Sciatic nerve (tissue), 2 donors: ENCODE results near the gene CHRM5. TPM values are rescaled to one million over a fixed set of nuclear protein-coding genes. Genes with fewer than 3 reads are reported as not detected.

Experiments
- ATAC-seq: fragments of 200-7000 bp; cut with Tn5 transposase; one replicate; pipeline ENCODE4 v1.9.1; 2020; ENCODE audit warnings: mild to moderate bottlenecking, moderate library complexity
- DNase-seq: peaks from one replicate; pipeline ENCODE4 v3.0.0-alpha.2; 2020; ENCODE audit warnings: low spot score
- intact Hi-C: fragments of 100-400 bp; cut with DNase I; formaldehyde crosslinking; loops from one replicate; pipeline ENCODE4 v1.14.2; 2022
- total RNA-seq: library from RNA; stranded (reverse); fragmentation: NEBNext Ultra II Directional; extraction: Animal tissue kit (Norgen Biotek cat#: 25700); gene quantifications from one replicate; pipeline ENCODE4 v1.2.1, GENCODE V29; 2021
- donor health status: DM: no; HTN: no; CAD: no.
- donor health status: DM: no; HTN: no; CAD: no.

Gene CHRM5
- total RNA-seq, 1 donor from 2014 or later = 0.18 TPM

- intact Hi-C loops = no loop called here
- DNase-seq = no peak
Observed at GRCh38 chr15:34065261-34065660, 97.0 kb downstream of the CHRM5 start.

GRCh38 chr15:34065941-34066340, 97.6 kb downstream of the CHRM5 start:
- no peak for DNase-seq
- intact Hi-C loops = no loop called here
- no peak for ATAC-seq

More at GRCh38 chr15:34065261-34065660, 97.0 kb downstream of the CHRM5 start:
- no peak for ATAC-seq

DNA sequence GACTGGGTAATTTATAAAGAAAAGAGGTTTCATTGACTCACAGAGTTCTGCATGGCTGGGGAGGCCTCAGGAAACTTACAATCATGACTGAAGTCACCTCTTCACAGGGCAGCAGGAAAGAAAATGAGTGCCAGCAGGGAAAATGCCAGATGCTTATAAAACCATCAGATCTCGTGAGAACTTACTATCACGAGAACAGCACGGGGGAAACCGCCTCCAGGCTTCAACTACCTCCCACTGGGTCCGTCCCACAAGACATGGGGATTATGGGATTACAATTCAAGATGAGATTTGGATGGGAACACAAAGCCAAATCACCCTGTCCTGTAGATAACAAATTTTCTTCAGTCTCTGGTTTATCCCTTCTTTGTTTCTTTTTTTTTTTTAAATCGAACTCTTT, 101.7 kb downstream of the CHRM5 start:
- intact Hi-C loops = no loop called here
- no peak for DNase-seq
- ATAC-seq = no peak

DNA sequence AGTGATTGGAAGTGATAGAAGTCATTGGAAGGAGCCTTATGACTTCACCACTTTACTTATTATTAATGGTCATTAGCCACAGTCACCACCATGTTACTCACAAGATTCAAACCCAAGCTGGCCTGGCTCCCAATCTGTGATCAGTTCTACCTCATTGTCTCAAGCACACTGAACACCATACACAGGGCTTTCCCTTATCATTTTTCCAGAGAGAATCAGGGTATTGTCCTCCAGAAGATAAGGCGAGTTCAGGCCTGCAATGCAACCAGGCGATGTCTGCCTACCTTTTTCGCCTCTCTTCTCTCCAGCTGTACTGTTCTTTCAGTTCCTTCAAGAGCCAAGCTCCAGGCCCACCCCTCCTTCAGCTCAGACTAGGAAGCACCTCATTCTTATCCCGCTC, 108.5 kb downstream of the CHRM5 start:
- ATAC-seq (no peak), DNase-seq (no peak)
- intact Hi-C loops = no loop called here

DNA sequence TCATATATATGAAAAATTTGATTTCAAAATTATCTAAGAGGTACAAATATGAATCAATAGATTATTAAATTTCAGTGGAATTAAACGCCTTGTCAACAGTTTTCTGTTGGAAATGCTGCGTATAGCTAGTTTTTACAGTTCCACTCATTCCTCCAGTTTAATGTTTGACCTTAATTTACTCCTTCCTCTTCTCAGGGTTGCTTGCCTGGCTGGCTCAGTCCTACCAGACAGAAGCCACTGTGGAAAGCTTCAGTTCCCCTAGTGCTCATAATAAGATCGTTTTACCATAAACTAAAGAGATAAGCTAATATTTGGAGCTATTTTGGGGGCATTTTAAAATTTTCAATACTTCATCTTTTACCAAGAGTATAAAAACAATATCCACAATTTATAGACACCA, 110.6 kb downstream of the CHRM5 start:
- no peak for ATAC-seq
- intact Hi-C loops = no loop called here
- DNase-seq = no peak

- intact Hi-C loops = no loop called here
- no peak for ATAC-seq
Observed at GRCh38 chr15:34079904-34080303, 111.6 kb downstream of the CHRM5 start.

GRCh38 chr15:34084086-34084485, 115.8 kb downstream of the CHRM5 start:
- intact Hi-C loops = no loop called here
- no peak for DNase-seq
- no peak for ATAC-seq

More at GRCh38 chr15:34079904-34080303, 111.6 kb downstream of the CHRM5 start:
- DNase-seq = no peak

DNA sequence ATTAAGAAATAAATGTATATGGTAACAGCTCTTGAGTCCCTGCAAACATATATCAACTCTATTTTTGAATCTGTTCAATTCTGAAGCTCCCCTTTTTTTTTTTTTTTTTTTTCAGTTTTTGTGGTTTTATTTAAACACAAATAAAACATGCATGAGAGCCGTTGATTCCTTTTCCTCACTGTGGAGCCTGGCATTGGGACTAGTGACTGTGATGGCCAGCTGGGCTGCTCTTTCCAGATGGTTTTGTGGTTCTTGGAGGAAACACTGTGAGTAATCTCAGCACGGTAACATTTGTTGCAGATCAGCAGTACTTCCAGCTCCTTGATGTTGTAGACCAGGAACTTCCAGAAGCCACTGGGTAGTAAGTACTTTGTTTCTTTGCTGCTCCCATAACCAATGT, 117.4 kb downstream of the CHRM5 start:
- intact Hi-C loops = no loop called here
- no peak for ATAC-seq

GRCh38 chr15:34099914-34100313, 131.6 kb downstream of the CHRM5 start:
- ATAC-seq = no peak
- intact Hi-C loops = no loop called here
- DNase-seq = no peak

More for the DNA sequence above, 117.4 kb downstream of the CHRM5 start:
- DNase-seq = no peak

DNA sequence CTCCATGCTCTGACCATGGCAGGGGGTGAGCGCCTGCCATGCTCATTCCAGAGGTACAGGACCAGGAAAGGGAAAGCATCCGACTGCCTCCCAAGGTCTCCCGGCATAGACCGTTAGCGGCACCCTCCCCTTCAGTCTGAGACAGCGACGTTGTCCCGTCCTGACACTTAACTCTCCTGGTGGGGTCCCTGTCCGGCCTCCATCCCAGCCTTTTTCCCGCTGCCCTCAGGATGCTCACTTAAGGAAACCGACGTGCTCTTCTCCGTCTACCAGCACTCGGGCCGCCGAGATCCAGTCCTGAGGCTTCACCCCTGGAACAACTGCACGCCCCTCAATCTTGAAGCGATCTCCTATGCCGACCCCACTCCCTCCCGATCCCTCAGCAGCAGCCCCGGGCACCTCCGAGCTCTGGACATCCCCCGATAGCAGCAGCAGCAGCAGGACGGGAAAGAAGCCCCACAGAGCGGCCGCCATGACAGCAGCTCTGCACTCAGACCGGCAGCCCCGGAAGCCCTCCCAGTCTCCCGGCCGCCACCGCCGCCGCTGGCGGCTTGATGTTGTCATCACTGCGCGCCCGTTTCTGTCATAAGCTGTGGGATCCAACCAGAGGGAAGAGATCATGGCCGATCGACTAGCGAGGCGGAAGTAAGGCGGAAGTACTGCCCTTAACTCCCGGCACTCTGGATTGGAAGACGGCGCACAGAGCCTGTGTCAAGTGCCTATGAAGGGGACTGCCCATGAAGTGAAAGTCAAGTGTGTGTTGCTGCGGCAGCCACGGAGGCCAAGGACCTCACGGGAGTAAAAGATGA, 133.3 kb downstream of the CHRM5 start, which contains the start of the genes EMC7 and PGBD4:
EMC7 (minus strand) TSS at position 497 of the 809 bp plus-strand sequence; CDS start at position 474, 23 bp downstream.
PGBD4 (plus strand) TSS at position 718 of the 809 bp plus-strand sequence. CDS start 449 bp downstream, outside the sequence.
- ATAC-seq (peak; percentile 100), DNase-seq (peak; percentile 99)
- intact Hi-C loops = no loop called here

- intact Hi-C loops = no loop called here
- ATAC-seq = peak; percentile 44
Observed at GRCh38 chr15:34102175-34102925, 134.1 kb downstream of the CHRM5 start.

DNA sequence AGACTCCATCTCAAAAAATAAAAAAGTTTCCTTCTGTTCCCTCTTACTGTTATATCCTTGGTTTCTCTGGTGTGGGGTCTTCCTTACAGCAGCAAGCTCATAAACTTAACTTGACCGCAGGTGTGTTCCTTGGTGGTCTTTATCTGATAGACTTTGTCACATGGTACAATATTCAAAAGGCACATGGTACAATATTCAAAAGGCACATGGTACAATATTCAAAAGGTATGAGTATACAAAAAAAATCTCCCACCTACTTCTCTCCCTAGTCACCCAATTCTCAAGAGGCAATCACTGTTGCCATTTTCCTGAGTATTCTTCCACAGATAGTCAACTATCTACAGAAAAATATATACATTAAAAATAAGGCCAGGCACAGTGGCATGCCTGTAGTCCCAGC, 138.1 kb downstream of the CHRM5 start:
- intact Hi-C loops = loop anchor here (5.0 kb wide), 1 partner anchor 106 kb away; the partner anchor contains the start of gene KATNBL1

More at GRCh38 chr15:34102175-34102925, 134.1 kb downstream of the CHRM5 start:
- DNase-seq = no peak

DNA sequence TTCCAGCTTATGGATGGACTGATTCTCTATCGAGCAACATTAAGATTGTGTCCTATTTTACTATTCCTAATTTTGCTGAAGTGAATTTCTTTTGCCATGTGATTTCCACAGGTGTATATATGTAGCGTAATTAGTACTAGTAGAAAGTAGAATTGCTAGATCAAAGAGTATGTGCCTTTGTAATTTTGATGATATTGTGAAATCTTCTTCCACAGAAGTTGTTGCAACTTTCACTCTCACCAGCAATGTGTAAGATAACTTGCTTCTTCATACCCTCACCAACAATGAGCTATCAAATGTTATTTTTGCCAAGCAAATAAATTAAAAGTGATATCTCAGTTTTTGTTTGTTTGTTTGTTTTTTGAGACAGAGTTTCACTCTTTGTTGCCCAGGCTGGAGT, 139.0 kb downstream of the CHRM5 start:
- DNase-seq = no peak
- intact Hi-C loops = loop anchor here (5.0 kb wide), 1 partner anchor 105 kb away; the partner anchor contains the start of gene KATNBL1
- ATAC-seq = no peak

More for the DNA sequence above, 138.1 kb downstream of the CHRM5 start:
- ATAC-seq = no peak
- DNase-seq = no peak

- intact Hi-C loops = loop anchor here (5.0 kb wide), 1 partner anchor 102 kb away; the partner anchor contains the start of gene KATNBL1
- ATAC-seq = no peak
Observed at GRCh38 chr15:34109797-34110663, 141.7 kb downstream of the CHRM5 start.

GRCh38 chr15:34111488-34111887, 143.2 kb downstream of the CHRM5 start:
- DNase-seq = no peak
- intact Hi-C loops = no loop called here

More at GRCh38 chr15:34109797-34110663, 141.7 kb downstream of the CHRM5 start:
- no peak for DNase-seq

GRCh38 chr15:34114215-34114614, 145.9 kb downstream of the CHRM5 start:
- DNase-seq = no peak
- no peak for ATAC-seq
- intact Hi-C loops = no loop called here

More at GRCh38 chr15:34111488-34111887, 143.2 kb downstream of the CHRM5 start:
- no peak for ATAC-seq

DNA sequence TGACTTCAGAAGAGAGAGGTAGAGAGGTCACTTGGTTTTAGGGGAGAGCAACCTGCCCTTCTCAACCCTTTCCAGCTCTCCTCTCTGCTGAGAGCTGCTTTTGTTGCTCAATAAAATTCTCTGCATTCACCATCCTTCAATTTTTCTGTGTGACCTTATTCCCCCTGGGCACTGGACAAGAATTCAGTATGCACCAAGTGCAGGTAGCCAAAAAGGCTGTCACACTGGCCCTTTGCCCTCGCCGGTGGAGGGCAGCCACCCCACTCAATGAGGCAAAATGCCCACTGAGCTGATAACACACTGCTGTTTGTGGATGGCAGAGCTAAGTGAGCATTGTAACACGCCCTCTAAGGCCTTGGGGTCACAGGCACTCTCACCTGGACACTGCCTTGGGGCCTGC, 146.4 kb downstream of the CHRM5 start:
- no peak for ATAC-seq
- intact Hi-C loops = no loop called here

DNA sequence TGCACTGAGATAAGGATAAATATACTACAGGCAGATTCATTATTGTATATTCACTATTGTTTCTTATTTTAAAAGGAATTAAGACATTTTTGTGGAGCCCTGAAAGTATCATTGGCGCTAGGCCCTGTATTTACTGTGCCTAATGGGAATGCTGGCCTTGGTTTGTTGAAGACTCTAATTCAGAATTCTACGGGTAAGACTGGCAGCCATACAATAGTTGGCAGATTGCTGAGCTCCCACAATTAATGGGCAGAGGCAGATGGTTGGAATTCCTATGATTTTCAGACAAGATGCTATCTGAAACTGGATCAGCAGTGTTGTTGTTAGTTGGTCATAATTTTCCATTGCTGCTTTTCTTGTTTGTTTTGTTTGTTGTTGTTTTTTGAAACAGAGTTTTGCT, 148.3 kb downstream of the CHRM5 start:
- intact Hi-C loops = no loop called here
- no peak for DNase-seq
- ATAC-seq = no peak

More for the DNA sequence above, 146.4 kb downstream of the CHRM5 start:
- DNase-seq = no peak
